Fibroblast of mammary gland (primary cell): Measurements from ENCODE around the gene ST8SIA6.

ENCODE experiments used
- DNase-seq: peaks from one replicate; pipeline ENCODE4 v3.0.0-alpha.2; 2010; ENCODE audit warnings: low read depth
- H3K4me3 ChIP-seq: 2 replicates; pipeline ENCODE4 v1.5.1; 2011; ENCODE audit warnings: low read depth, mild to moderate bottlenecking, low read length, moderate library complexity; ENCODE audit not compliant: control insufficient read depth
- TF ChIP-seq, protein P1 (sequence below): conservative IDR thresholded peaks from 2 replicates; pipeline ENCODE4 v1.5.1; 2011; ENCODE audit warnings: low read depth, low read length, inconsistent platforms; ENCODE audit not compliant: control insufficient read depth, insufficient read depth

ST8SIA6 gene

DNA sequence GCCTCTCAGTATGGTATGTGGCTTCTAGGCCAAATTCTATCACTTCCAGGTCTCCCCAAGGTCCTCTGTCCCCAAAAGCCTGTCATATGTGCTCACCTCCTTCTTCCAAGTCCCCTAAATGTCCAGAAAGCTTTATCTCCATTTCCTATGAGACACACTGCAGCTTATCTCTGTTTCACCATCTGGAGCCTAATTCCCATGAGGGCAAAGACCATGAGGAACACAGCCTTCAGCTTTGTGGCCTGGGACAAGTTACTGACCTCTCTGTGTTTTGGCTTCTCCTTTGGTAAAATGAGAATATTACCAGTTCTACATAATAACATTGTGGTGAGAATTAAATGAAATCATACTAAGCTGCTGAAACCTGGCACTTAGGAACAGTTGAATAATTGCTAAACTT lies 19.2 kb downstream of the ST8SIA6 start:
- no peak overlapping the region for H3K4me3 ChIP-seq
- TF ChIP-seq, protein P1, sequence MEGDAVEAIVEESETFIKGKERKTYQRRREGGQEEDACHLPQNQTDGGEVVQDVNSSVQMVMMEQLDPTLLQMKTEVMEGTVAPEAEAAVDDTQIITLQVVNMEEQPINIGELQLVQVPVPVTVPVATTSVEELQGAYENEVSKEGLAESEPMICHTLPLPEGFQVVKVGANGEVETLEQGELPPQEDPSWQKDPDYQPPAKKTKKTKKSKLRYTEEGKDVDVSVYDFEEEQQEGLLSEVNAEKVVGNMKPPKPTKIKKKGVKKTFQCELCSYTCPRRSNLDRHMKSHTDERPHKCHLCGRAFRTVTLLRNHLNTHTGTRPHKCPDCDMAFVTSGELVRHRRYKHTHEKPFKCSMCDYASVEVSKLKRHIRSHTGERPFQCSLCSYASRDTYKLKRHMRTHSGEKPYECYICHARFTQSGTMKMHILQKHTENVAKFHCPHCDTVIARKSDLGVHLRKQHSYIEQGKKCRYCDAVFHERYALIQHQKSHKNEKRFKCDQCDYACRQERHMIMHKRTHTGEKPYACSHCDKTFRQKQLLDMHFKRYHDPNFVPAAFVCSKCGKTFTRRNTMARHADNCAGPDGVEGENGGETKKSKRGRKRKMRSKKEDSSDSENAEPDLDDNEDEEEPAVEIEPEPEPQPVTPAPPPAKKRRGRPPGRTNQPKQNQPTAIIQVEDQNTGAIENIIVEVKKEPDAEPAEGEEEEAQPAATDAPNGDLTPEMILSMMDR: no peak
- no peak for DNase-seq

DNA sequence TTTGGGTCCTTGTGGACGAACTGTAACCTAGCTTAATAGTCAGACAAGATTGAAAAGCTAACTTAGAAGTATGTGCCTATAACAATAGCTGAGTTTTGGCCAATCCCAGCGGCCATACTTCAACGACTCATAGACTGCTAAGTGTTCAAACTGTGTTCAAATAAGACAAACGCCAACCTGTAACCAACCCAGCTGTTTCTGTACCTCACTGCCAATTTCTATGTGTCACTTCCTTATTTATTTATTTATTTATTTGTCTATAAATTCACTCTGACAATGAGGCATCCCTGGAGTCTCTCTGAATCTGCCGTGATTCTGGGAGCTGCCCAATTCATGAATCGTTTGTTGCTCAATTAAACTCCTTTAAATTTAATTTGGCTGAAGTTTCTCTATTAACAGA lies 21.7 kb downstream of the ST8SIA6 start:
- TF ChIP-seq, protein P1: no peak
- peak; percentile 65 for DNase-seq
- no peak overlapping the region for H3K4me3 ChIP-seq

DNA sequence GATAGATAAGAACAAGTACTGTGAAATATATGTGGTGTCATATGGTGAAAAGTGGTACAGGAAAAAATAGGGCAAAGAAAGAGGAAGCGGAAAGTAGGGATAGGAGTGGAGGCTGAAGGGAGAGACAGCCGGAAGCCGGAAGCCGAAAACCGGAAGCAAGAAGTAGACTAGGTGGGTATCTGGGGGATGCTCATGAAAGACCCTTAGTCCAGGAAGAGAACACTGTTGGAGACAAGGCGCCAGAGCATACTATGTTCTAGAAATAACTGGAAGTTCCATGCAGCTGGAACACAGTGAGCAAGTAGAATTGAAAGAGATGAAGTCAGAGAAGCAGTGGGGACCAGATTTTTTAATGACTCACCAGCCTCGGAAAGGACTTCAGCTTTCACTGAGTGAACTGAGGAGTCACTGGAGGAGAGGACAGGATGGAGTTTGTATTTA lies 22.5 kb downstream of the ST8SIA6 start:
- H3K4me3 ChIP-seq: no peak overlapping the region
- DNase-seq: peak; percentile 73
- TF ChIP-seq, protein P1: no peak

DNA sequence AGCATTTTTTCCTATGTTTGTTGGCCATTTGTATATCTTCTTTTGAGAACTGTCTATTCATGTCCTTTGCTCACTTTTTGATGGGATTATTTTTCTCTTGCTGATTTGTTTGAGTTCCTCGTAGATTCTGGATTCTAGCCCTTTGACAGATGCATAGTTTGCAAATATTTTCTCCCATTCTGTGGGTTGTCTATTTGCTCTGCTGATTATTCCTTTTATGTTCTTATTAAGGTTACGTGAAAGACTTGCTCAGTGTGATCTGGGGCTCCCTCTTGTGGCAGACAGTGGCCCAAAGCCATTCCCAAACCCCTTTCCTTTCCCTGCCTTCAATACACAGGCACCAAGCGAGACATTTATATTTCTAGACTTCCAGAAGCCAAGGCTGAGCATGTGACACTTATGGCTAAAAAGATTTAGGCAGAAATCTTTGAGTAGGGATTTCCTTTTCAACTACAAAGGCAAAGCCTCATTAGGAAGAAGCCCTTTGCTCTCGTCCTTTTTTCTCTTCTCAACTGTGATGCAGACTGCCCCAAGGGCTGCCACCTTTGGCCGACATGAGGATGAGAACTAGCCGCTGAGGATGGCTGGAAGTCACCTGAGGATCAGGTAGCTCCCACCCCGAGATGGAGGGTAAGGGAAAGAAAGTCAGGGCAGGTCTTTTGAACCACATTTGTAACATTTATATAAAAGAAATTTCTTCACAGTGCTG lies 23.6 kb downstream of the ST8SIA6 start:
- DNase-seq: peak; percentile 79
- TF ChIP-seq, protein P1: peak; percentile 94
- H3K4me3 ChIP-seq: no peak overlapping the region

DNA sequence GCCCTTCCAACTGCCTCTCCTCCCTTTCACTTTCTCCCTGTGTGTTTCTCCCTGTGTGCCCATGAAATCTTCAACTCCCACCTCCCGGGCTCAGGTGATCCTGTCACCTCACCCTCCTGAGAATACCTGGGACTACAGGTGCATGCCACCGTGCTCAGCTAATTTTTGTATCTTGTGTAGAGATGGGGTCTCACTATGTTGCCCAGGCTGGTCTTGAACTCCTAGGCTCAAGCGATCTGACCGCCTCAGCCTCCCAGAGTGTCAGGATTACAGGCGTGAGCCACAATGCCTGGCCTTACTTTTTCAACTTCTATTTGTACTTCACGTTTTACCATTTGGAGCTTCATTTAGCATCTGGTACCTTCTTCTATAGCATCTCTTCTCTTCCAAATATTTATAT lies 24.9 kb downstream of the ST8SIA6 start:
- TF ChIP-seq, protein P1: no peak
- no peak overlapping the region for H3K4me3 ChIP-seq
- no peak for DNase-seq

- no peak for DNase-seq
- TF ChIP-seq, protein P1: no peak
- H3K4me3 ChIP-seq: no peak overlapping the region
These were observed 25.9 kb downstream of the ST8SIA6 start for GRCh38 chr10:17428351-17429097.
